ENCODE results near the gene CDK18.

CDK18 gene

DNA sequence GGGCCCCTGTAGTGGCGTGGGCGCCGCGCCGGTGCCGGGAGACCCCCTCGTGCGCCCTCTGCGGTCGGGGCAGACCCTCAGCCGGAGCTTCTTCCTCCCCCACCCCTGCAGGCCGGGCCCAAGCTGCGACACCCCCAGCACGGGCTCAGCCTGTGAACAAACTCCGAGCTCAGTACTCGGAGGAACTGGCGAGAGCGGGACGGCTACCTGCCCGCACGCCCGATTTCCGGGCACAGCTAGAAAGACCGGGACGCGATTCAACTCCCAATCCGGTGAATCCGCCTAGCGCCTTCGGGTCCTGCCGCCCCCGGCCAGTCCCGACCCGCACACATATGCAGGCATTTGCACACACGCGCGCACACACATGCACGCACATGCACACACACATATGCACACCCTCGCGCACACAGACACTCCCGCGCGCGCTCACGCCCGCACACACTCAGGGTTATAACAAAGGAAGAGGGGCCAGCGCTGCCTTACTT lies 48.0 kb upstream of the CDK18 start:
- no peak overlapping the region for H3K18ac ChIP-seq (ENCODE audit: low read depth in 1 of 2, low read length in 2 of 2)
- H3K27ac ChIP-seq (ENCODE audit: low read length, poor library complexity, severe bottlenecking) = no peak overlapping the region
- no peak overlapping the region for H2BK5ac ChIP-seq (ENCODE audit: low read depth, low read length, poor library complexity, severe bottlenecking)
- H3K23ac ChIP-seq (ENCODE audit: low read length in 2 of 2) = peak overlapping the region in 1 of 2 experiments; percentile 85
- no peak overlapping the region for H2BK15ac ChIP-seq (ENCODE audit: low read depth, poor library complexity, severe bottlenecking)
- H3K4ac ChIP-seq (ENCODE audit: low read depth in 1 of 2, low read length in 2 of 2) = no peak overlapping the region
- H2AK5ac ChIP-seq (ENCODE audit: low read length, severe bottlenecking) = no peak overlapping the region
- no peak overlapping the region for H2BK12ac ChIP-seq (ENCODE audit: low read length in 2 of 2)
- H3K14ac ChIP-seq (ENCODE audit: low read length in 2 of 2) = no peak overlapping the region
- H3K9ac ChIP-seq (ENCODE audit: low read length) = no peak overlapping the region
- peaks cover 90 to 93% of the 10 kb centered on the region in 2 experiments for H3K27me3 ChIP-seq (ENCODE audit: control insufficient read depth in 1 of 2, insufficient read depth in 1 of 2, low read length in 2 of 2)
- H3K4me1 ChIP-seq (ENCODE audit: control insufficient read depth, insufficient read depth, low read depth, low read length) = peaks cover 13% of the 10 kb centered on the region
- WGBS = 1% methylated on average over 47 of the region's 47 CpGs
- H3K4me2 ChIP-seq (ENCODE audit: low read length, poor library complexity, severe bottlenecking) = peak overlapping the region; percentile 44
- no peaks in the 10 kb centered on the region for H3K79me1 ChIP-seq (replicated peaks; ENCODE audit: low read length, poor library complexity, severe bottlenecking)
- DNase-seq = no peak
- no peak overlapping the region for H4K91ac ChIP-seq (ENCODE audit: low read length)
- no peak overlapping the region for H2AFZ ChIP-seq (ENCODE audit: low read depth, low read length)
- no peak overlapping the region for H4K8ac ChIP-seq (ENCODE audit: low read length)
- no peak overlapping the region for H2BK120ac ChIP-seq (ENCODE audit: low read depth, low read length)
- H3K9me3 ChIP-seq (ENCODE audit: control insufficient read depth, low read length) = no peaks in the 10 kb centered on the region
- no peak overlapping the region for H3K4me3 ChIP-seq (ENCODE audit: insufficient read depth in 1 of 2, low read depth in 1 of 2, low read length in 2 of 2)
- H3K36me3 ChIP-seq (ENCODE audit: control insufficient read depth in 1 of 2, insufficient read depth in 2 of 2, low read depth in 1 of 2, low read length in 2 of 2) = no peaks in the 10 kb centered on the region

- no peak for DNase-seq
- H3K4me2 ChIP-seq (ENCODE audit: low read length, poor library complexity, severe bottlenecking) = peak overlapping the region; percentile 44
- WGBS = 2% methylated on average over 19 of the region's 74 CpGs
These were observed 47.4 kb upstream of the CDK18 start for GRCh38 chr1:205456868-205457745.

DNA sequence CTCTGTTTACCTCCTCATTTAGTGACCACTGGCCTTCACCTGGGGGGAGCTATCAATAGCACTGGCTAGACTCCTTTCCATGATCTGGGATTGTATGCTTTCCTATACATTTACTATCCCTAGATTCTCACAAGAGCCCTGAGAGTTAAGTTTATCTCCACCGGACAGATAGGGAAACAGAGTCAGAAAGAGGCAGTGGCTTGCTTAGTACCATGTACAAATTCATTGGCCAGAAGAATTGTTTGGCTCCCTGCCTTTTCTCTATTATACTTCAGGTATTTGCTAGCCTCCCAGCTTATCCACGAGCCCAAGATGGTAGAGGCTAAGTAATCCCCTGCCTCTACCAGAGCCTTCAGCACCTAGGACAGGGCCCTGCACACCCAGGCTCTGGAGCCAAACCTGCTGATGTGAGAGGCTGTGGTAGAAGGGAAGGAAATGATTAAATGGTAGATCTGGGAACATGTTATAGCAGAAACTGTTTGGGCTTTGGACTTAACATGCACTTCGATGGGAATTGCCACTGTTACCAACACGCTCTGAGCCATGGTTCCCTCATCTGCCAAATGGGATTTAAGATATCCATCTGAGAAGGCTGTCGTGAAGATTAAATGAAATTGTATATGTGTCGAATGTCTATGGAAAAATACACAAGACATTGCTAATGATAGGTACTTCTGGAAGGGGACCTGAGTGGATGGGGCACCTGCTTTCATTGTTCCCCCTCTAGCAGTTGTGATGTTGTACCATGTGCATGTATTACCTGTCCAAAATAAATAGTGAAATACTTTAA lies 45.5 kb upstream of the CDK18 start:
- Histone ChIP-seq H2BK12ac (ENCODE audit: low read length in 2 of 2) (no peak overlapping the region), H3K4me3 (ENCODE audit: insufficient read depth in 1 of 2, low read depth in 1 of 2, low read length in 2 of 2) (no peak overlapping the region), H3K4me1 (ENCODE audit: control insufficient read depth, insufficient read depth, low read depth, low read length) (peaks cover 13% of the 10 kb centered on the region), H2AFZ (ENCODE audit: low read depth, low read length) (no peak overlapping the region), H3K79me1 (replicated peaks; ENCODE audit: low read length, poor library complexity, severe bottlenecking) (no peaks in the 10 kb centered on the region), H3K23ac (ENCODE audit: low read length in 2 of 2) (no peak overlapping the region), H3K9me3 (ENCODE audit: control insufficient read depth, low read length) (no peaks in the 10 kb centered on the region), H4K8ac (ENCODE audit: low read length) (no peak overlapping the region), H3K27me3 (ENCODE audit: control insufficient read depth in 1 of 2, insufficient read depth in 1 of 2, low read length in 2 of 2) (peaks cover 82 to 87% of the 10 kb centered on the region in 2 experiments), H3K9ac (ENCODE audit: low read length) (no peak overlapping the region), H2BK15ac (ENCODE audit: low read depth, poor library complexity, severe bottlenecking) (no peak overlapping the region), H4K91ac (ENCODE audit: low read length) (no peak overlapping the region), H2BK120ac (ENCODE audit: low read depth, low read length) (no peak overlapping the region), H2BK5ac (ENCODE audit: low read depth, low read length, poor library complexity, severe bottlenecking) (no peak overlapping the region), H3K27ac (ENCODE audit: low read length, poor library complexity, severe bottlenecking) (no peak overlapping the region), H3K4me2 (ENCODE audit: low read length, poor library complexity, severe bottlenecking) (no peak overlapping the region), H3K4ac (ENCODE audit: low read depth in 1 of 2, low read length in 2 of 2) (no peak overlapping the region), H3K14ac (ENCODE audit: low read length in 2 of 2) (no peak overlapping the region), H3K18ac (ENCODE audit: low read depth in 1 of 2, low read length in 2 of 2) (no peak overlapping the region), H3K36me3 (ENCODE audit: control insufficient read depth in 1 of 2, insufficient read depth in 2 of 2, low read depth in 1 of 2, low read length in 2 of 2) (no peaks in the 10 kb centered on the region), H2AK5ac (ENCODE audit: low read length, severe bottlenecking) (no peak overlapping the region)
- DNase-seq = peak; percentile 62
- WGBS = 57% methylated on average over 6 of the region's 6 CpGs

More at GRCh38 chr1:205456868-205457745, 47.4 kb upstream of the CDK18 start:
- Histone ChIP-seq H2BK120ac (ENCODE audit: low read depth, low read length) (no peak overlapping the region), H2BK12ac (ENCODE audit: low read length in 2 of 2) (no peak overlapping the region), H3K36me3 (ENCODE audit: control insufficient read depth in 1 of 2, insufficient read depth in 2 of 2, low read depth in 1 of 2, low read length in 2 of 2) (no peaks in the 10 kb centered on the region), H4K8ac (ENCODE audit: low read length) (no peak overlapping the region), H3K23ac (ENCODE audit: low read length in 2 of 2) (no peak overlapping the region), H3K9ac (ENCODE audit: low read length) (no peak overlapping the region), H2AFZ (ENCODE audit: low read depth, low read length) (no peak overlapping the region), H2BK15ac (ENCODE audit: low read depth, poor library complexity, severe bottlenecking) (no peak overlapping the region), H2AK5ac (ENCODE audit: low read length, severe bottlenecking) (no peak overlapping the region), H3K18ac (ENCODE audit: low read depth in 1 of 2, low read length in 2 of 2) (no peak overlapping the region), H3K4me3 (ENCODE audit: insufficient read depth in 1 of 2, low read depth in 1 of 2, low read length in 2 of 2) (no peak overlapping the region), H3K27me3 (ENCODE audit: control insufficient read depth in 1 of 2, insufficient read depth in 1 of 2, low read length in 2 of 2) (peaks cover 88 to 91% of the 10 kb centered on the region in 2 experiments), H3K4ac (ENCODE audit: low read depth in 1 of 2, low read length in 2 of 2) (no peak overlapping the region), H3K9me3 (ENCODE audit: control insufficient read depth, low read length) (no peaks in the 10 kb centered on the region), H3K27ac (ENCODE audit: low read length, poor library complexity, severe bottlenecking) (no peak overlapping the region), H3K4me1 (ENCODE audit: control insufficient read depth, insufficient read depth, low read depth, low read length) (peaks cover 13% of the 10 kb centered on the region), H3K79me1 (replicated peaks; ENCODE audit: low read length, poor library complexity, severe bottlenecking) (no peaks in the 10 kb centered on the region), H3K14ac (ENCODE audit: low read length in 2 of 2) (no peak overlapping the region), H4K91ac (ENCODE audit: low read length) (no peak overlapping the region), H2BK5ac (ENCODE audit: low read depth, low read length, poor library complexity, severe bottlenecking) (no peak overlapping the region)

DNA sequence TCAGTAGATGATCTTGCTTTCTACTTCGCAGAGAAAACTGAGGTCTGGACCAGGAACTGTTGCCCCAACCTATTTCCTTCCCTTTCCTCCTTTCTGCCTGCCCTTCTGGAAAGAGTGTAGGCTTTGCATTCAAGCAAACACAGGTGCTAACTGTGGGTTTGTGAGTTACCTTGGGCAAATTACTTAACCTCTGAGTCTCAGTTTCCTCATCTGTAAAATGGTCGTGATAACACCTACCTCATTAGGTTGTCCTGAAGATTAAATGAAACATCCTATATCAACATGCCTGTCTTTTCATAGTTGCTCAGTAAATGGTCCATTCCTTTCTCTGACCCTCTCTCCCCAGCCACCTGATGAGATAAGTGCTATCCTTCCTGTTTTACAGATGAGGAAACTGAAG lies 39.1 kb upstream of the CDK18 start:
- H3K4me2 ChIP-seq (ENCODE audit: low read length, poor library complexity, severe bottlenecking) = no peak overlapping the region
- H4K8ac ChIP-seq (ENCODE audit: low read length) = no peak overlapping the region
- H3K9me3 ChIP-seq (ENCODE audit: control insufficient read depth, low read length) = no peaks in the 10 kb centered on the region
- no peak for DNase-seq
- H3K4me3 ChIP-seq (ENCODE audit: insufficient read depth in 1 of 2, low read depth in 1 of 2, low read length in 2 of 2) = no peak overlapping the region
- H2BK12ac ChIP-seq (ENCODE audit: low read length in 2 of 2) = no peak overlapping the region
- WGBS = 60% methylated on average over 2 of the region's 2 CpGs
- H3K14ac ChIP-seq (ENCODE audit: low read length in 2 of 2) = no peak overlapping the region
- no peak overlapping the region for H2BK15ac ChIP-seq (ENCODE audit: low read depth, poor library complexity, severe bottlenecking)
- H3K79me1 ChIP-seq (replicated peaks; ENCODE audit: low read length, poor library complexity, severe bottlenecking) = no peaks in the 10 kb centered on the region
- H4K91ac ChIP-seq (ENCODE audit: low read length) = no peak overlapping the region
- no peak overlapping the region for H2BK5ac ChIP-seq (ENCODE audit: low read depth, low read length, poor library complexity, severe bottlenecking)
- no peaks in the 10 kb centered on the region for H3K36me3 ChIP-seq (ENCODE audit: control insufficient read depth in 1 of 2, insufficient read depth in 2 of 2, low read depth in 1 of 2, low read length in 2 of 2)
- no peaks in the 10 kb centered on the region for H3K4me1 ChIP-seq (ENCODE audit: control insufficient read depth, insufficient read depth, low read depth, low read length)
- no peak overlapping the region for H3K27ac ChIP-seq (ENCODE audit: low read length, poor library complexity, severe bottlenecking)
- no peak overlapping the region for H2AFZ ChIP-seq (ENCODE audit: low read depth, low read length)
- no peak overlapping the region for H2AK5ac ChIP-seq (ENCODE audit: low read length, severe bottlenecking)
- no peak overlapping the region for H3K18ac ChIP-seq (ENCODE audit: low read depth in 1 of 2, low read length in 2 of 2)
- no peak overlapping the region for H3K23ac ChIP-seq (ENCODE audit: low read length in 2 of 2)
- H2BK120ac ChIP-seq (ENCODE audit: low read depth, low read length) = no peak overlapping the region
- H3K27me3 ChIP-seq (ENCODE audit: control insufficient read depth in 1 of 2, insufficient read depth in 1 of 2, low read length in 2 of 2) = peaks cover 63 to 88% of the 10 kb centered on the region in 2 experiments
- no peak overlapping the region for H3K9ac ChIP-seq (ENCODE audit: low read length)
- no peak overlapping the region for H3K4ac ChIP-seq (ENCODE audit: low read depth in 1 of 2, low read length in 2 of 2)
